Esophagus (tissue), 2 donors: ENCODE results near the gene CBX6. TPM values are rescaled to one million over a fixed set of nuclear protein-coding genes. Genes with fewer than 3 reads are reported as not detected.

ENCODE experiments used
- H3K27ac ChIP-seq, 2 donors: one replicate each; pipeline ENCODE4 v1.5.1; 2013; ENCODE audit warnings: low read depth in 2 of 2, mild to moderate bottlenecking in 2 of 2, inconsistent platforms in 1 of 2, low read length in 1 of 2, moderate library complexity in 1 of 2
- H3K27me3 ChIP-seq, 2 donors: one replicate each; pipeline ENCODE4 v1.6.1; 2013; ENCODE audit warnings: low read length in 2 of 2, control low read depth in 1 of 2, mild to moderate bottlenecking in 1 of 2; ENCODE audit not compliant: insufficient read depth in 2 of 2, control insufficient read depth in 1 of 2
- H3K36me3 ChIP-seq, 2 donors: one replicate each; pipeline ENCODE4 v1.6.1; 2013; ENCODE audit warnings: low read length in 1 of 2; ENCODE audit not compliant: control insufficient read depth in 2 of 2, insufficient read depth in 2 of 2
- H3K4me1 ChIP-seq, 2 donors: one replicate each; pipeline ENCODE4 v1.6.1; 2013; ENCODE audit warnings: low read length in 1 of 2; ENCODE audit not compliant: control insufficient read depth in 2 of 2, insufficient read depth in 2 of 2
- H3K4me3 ChIP-seq, 2 donors: one replicate each; pipeline ENCODE4 v1.5.1; 2013; ENCODE audit warnings: low read length in 2 of 2, mild to moderate bottlenecking in 2 of 2, low read depth in 1 of 2, moderate library complexity in 1 of 2
- H3K9me3 ChIP-seq, 2 donors: one replicate each; pipeline ENCODE4 v1.6.1; 2013; ENCODE audit warnings: mild to moderate bottlenecking in 2 of 2, low read depth in 1 of 2, low read length in 1 of 2, moderate library complexity in 1 of 2; ENCODE audit not compliant: control insufficient read depth in 2 of 2, insufficient read depth in 1 of 2
- WGBS, 2 donors: extraction: QIAGEN DNeasy Blood & Tissue Kit; methylation state at CpG; one replicate each; pipeline ENCODE4 v1.1.7; 2013; 5-methylcytosine and 5-hydroxymethylcytosine counted together
- polyA plus RNA-seq, 2 donors: library from polyadenylated mRNA; stranded (reverse); fragments of 200-250 nt; gene quantifications; one replicate each; pipeline ENCODE4 v1.2.3, GENCODE V29; 2013
- donor health status: healthy with polysubstance abuse.
- donor health status: Bipolar disorder and iron deficiency.

The CBX6 gene
- polyA plus RNA-seq, 2 donors: 6.4 to 8.5 TPM

GRCh38 chr22:38834215-38834953 is 37.6 kb downstream of the CBX6 start:
- WGBS, 2 donors: 82 to 89% methylated on average over 13 of the region's 13 CpGs
- no peaks in the 10 kb centered on the region for H3K36me3 ChIP-seq
- H3K9me3 ChIP-seq: no peaks in the 10 kb centered on the region
- H3K27ac ChIP-seq: no peak overlapping the region
- H3K4me1 ChIP-seq: peaks cover 0 to 2% of the 10 kb centered on the region in 2 donors
- no peak overlapping the region for H3K4me3 ChIP-seq
- H3K27me3 ChIP-seq: no peaks in the 10 kb centered on the region

DNA sequence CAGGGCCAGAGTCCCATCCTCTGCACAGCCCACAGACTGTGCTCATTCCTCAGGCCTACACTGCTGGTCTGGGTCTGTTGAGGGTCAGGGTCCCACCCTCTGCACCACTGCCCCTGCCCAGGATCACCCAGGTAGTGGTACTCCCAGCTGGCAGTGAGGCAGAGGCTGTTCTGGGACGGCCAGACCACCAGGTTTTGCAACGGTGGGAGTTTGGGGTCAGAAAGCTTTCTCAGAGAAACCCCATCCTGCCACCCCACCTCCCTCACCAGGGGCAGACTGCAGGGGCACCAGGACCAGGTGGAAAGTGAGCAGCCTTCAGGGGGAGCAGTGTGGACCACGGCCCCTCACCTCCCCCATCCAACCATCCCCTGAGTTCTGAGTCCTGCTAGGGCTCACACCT is 39.0 kb downstream of the CBX6 start:
- no peaks in the 10 kb centered on the region for H3K36me3 ChIP-seq
- peaks cover 0 to 2% of the 10 kb centered on the region in 2 donors for H3K4me1 ChIP-seq
- no peak overlapping the region for H3K27ac ChIP-seq
- H3K4me3 ChIP-seq: no peak overlapping the region
- no peaks in the 10 kb centered on the region for H3K27me3 ChIP-seq
- 77 to 80% methylated on average over 3 of the region's 3 CpGs for WGBS, 2 donors
- H3K9me3 ChIP-seq: no peaks in the 10 kb centered on the region

GRCh38 chr22:38832005-38832978 is 39.7 kb downstream of the CBX6 start:
- WGBS, 2 donors: 78 to 81% methylated on average over 30 of the region's 30 CpGs
- no peak overlapping the region for H3K4me3 ChIP-seq
- no peaks in the 10 kb centered on the region for H3K27me3 ChIP-seq
- H3K4me1 ChIP-seq: peaks cover 0 to 2% of the 10 kb centered on the region in 2 donors
- H3K27ac ChIP-seq: no peak overlapping the region
- H3K9me3 ChIP-seq: no peaks in the 10 kb centered on the region
- H3K36me3 ChIP-seq: no peaks in the 10 kb centered on the region

DNA sequence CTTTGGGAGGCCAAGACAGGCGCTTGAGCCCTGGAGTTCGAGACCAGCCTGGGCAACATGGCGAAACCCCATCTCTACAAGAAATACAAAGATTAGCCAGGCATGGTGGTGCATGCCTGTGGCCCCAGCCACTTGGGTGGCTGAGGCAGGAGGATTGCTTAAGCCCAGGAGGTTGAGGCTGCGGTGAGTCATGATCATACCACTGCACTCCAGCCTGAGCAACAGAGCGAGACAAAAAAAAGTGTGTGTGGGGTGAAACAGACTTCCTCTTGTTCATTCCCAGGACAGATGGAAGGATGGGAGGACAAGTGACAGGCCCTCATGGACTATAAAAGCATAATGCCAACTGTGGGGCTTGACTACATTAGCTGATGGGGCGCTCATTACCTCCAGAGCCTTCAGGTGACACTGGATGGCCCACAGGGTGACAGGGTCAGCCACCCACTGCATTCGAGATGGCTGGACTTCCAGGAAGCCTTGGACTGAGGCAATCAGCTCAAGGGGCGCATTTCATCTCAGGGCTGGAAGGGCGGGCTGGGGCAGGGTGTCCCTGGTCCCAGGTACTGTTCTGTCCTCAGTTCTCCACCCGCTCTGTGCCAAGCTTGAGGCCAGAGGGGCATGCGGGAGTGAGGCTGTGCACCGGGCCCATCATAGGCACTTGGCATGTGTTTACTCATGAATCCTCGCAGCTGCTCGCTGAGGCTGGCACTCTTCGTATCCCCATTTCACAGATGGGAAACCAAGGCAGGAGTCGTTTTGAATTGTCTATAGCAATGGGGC is 40.7 kb downstream of the CBX6 start:
- H3K9me3 ChIP-seq: no peaks in the 10 kb centered on the region
- no peaks in the 10 kb centered on the region for H3K36me3 ChIP-seq
- H3K4me3 ChIP-seq: no peak overlapping the region
- H3K27me3 ChIP-seq: no peaks in the 10 kb centered on the region
- H3K4me1 ChIP-seq: peaks cover 0 to 2% of the 10 kb centered on the region in 2 donors
- 88 to 91% methylated on average over 16 of the region's 16 CpGs for WGBS, 2 donors
- H3K27ac ChIP-seq: no peak overlapping the region

- Histone ChIP-seq H3K27ac (no peak overlapping the region), H3K4me1 (peaks cover 0 to 2% of the 10 kb centered on the region in 2 donors), H3K4me3 (no peak overlapping the region), H3K36me3 (no peaks in the 10 kb centered on the region), H3K9me3 (no peaks in the 10 kb centered on the region), H3K27me3 (no peaks in the 10 kb centered on the region)
- WGBS, 2 donors: 69 to 75% methylated on average over 7 of the region's 7 CpGs
These were observed 41.2 kb downstream of the CBX6 start for GRCh38 chr22:38830845-38831108.

DNA sequence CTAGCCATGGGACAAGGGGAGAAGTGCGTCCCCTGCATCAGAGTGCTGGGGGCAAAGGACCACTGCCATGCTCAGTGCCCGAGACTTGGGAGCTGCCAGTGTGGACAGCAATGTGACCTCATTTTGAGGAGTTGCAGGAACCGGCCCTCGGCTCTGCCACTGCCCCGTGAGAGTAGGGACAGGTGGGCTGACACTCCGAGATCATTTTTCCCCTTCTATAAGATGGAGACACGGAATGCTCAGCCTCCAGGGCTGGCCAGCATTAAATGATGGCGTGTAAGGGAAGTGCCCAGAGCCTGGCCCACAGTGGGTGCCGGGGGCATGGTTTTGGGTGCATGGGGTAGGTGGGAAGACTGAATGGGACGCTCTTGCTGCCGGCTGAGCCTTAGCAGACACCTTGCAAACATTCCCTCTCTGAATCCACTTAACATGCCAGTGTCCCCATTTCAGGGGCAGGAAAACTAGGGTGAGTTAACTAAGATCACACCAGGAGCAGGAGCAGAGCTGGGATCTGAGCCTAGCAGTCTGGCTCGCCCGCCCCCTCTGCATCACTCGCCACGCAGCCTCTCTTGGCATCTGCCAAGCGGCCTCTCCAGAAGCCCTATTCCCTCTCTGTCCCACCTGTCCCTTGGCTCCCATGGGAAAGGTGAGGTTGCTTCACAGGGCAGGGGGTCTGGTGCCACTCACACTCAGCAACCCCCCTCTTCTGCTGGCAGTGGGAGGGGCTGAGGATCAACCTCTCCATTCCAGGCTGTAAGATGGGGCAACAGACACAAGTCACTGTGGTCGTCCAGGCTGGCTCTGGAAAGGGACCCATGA is 41.8 kb downstream of the CBX6 start:
- H3K27me3 ChIP-seq: no peaks in the 10 kb centered on the region
- peaks cover 0 to 2% of the 10 kb centered on the region in 2 donors for H3K4me1 ChIP-seq
- WGBS, 2 donors: 86 to 88% methylated on average over 17 of the region's 17 CpGs
- H3K9me3 ChIP-seq: no peaks in the 10 kb centered on the region
- H3K36me3 ChIP-seq: no peaks in the 10 kb centered on the region
- H3K4me3 ChIP-seq: no peak overlapping the region
- no peak overlapping the region for H3K27ac ChIP-seq

GRCh38 chr22:38829485-38829884 is 42.5 kb downstream of the CBX6 start:
- Histone ChIP-seq H3K36me3 (no peaks in the 10 kb centered on the region), H3K9me3 (no peaks in the 10 kb centered on the region), H3K4me1 (peaks cover 0 to 2% of the 10 kb centered on the region in 2 donors), H3K27me3 (no peaks in the 10 kb centered on the region), H3K4me3 (no peak overlapping the region), H3K27ac (no peak overlapping the region)
- WGBS, 2 donors: 80 to 89% methylated on average over 4 of the region's 4 CpGs

- peaks cover 0 to 2% of the 10 kb centered on the region in 2 donors for H3K4me1 ChIP-seq
- H3K9me3 ChIP-seq: no peaks in the 10 kb centered on the region
- WGBS, 2 donors: 83% methylated on average over 10 of the region's 10 CpGs
These were observed 43.3 kb downstream of the CBX6 start for GRCh38 chr22:38828616-38829205.

More at GRCh38 chr22:38828616-38829205, 43.3 kb downstream of the CBX6 start:
- no peak overlapping the region for H3K27ac ChIP-seq
- H3K27me3 ChIP-seq: no peaks in the 10 kb centered on the region
- H3K4me3 ChIP-seq: no peak overlapping the region
- H3K36me3 ChIP-seq: no peaks in the 10 kb centered on the region
